ENCODE results near the gene IGF1R.

GRCh38 chr15:98776607-98777281 is 128.4 kb downstream of the IGF1R start:
- TF ChIP-seq CTCF (conservative IDR thresholded peaks at IDR 0.05 in 1 of 2, IDR thresholded peaks at IDR 0.05 in 1 of 2; ENCODE audit: extremely low read depth in 1 of 2, insufficient read depth in 1 of 2, low read depth in 1 of 2, low read length in 2 of 2) (no peak), EZH2 (IDR thresholded peaks at IDR 0.05; ENCODE audit: borderline replicate concordance, low read length) (no peak)

All from mammary epithelial cell (primary cell).